Measurements from ENCODE around the gene PITRM1.

- TF ChIP-seq EZH2phosphoT487 (IDR thresholded peaks at IDR 0.05; ENCODE audit: insufficient read depth, low read depth), result no peak
- no peak for TF ChIP-seq EZH2 (IDR thresholded peaks at IDR 0.05; ENCODE audit: insufficient read depth, poor library complexity, severe bottlenecking)
Observed at GRCh38 chr10:3122034-3122433, 50.5 kb downstream of the PITRM1 start.
